NOMO-1 treated with DMSO at 0.1 percent for 48 hours (cell line): ENCODE measurements around the gene NOA1.
A peak's percentile ranks its signal among the peaks of the same experiment; 100 is the strongest.
"Not testable (repeated sequence)": the region's sequence is repeated elsewhere in the genome, so short reads cannot be mapped to it uniquely, and the experiment has no call there.

ENCODE experiments used
- DNase-seq: peaks from one replicate; lab custom pipeline; 2025; ENCODE audit not compliant: unreplicated experiment; lab: John Stamatoyannopoulos, UW

Gene NOA1

DNA sequence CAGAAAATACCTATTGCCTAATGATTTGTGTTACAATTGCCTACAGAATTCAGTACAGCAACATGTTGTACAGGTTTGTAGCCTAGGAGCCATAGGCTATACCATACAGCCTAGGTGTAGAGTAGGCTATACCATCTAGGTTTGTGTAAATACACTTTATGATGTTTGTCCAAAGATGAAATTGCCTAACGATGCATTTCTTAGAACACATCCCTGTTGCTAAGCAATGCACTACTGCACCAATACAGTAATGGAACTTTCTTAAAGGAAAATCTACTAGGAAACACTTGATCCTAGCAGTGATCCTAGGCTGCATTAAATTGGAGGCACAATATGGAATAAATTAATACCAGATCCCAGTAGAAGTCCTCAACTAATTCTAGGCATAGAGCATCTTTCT, 18.3 kb downstream of the NOA1 start:
- no peak for DNase-seq

GRCh38 chr4:56958111-56958517, 19.3 kb downstream of the NOA1 start:
- peak; percentile 98 for DNase-seq

DNA sequence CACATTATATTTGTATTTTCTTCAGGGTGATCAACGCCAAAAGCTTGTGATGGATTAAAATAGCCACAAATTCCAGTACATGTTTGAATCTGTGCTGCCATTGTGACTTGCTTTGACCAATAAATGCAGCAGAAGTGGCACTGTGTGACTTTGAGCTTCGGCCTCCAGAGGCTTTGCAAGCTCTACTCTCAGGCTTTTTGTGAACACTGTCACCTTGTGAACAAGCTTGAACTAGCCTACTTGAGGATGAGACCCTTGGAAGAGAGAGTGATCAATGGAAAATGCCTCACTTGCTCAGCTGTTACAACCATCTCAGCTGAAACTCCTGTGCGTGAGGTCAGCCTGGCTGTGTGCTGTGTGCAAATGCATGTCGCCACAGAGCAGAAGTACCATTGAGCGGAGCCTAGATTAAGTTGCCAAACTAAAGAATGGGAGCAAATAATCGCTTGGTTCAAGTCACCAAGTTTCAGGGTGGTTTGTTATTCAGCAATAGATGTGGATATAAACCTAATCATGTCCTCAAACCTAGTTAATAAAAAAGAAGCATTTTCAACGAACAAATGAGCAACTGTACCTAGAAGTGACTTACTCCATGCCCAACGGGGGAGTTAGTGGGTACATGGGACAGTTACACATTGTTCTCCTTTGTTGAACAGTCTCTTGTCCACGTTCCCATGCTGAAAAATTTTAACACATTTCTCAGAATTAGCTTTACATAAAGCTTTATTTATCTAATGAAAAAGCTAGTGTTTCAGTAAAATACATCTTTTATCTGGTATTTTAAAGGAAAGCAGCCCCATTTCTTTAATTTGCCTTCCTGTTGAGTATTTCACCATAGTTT, 23.5 kb downstream of the NOA1 start:
- no peak for DNase-seq

DNA sequence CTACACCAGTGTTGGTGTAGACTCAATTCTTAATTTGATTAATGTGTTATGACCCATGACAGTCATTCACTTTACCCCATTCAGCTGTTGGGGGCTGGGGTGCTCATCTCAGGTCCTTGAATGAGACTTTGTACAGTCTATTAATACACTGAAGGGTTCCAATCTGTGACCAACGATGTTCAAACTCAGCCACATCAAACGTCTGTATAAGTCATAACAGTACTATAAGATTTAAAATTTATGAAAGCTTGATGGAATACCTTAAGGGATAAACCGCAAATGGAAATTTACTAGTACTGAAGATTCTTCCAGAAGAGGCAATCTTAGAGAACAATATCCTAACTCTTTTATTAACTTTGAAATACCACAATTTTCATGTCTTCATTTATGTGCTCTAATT, 36.0 kb downstream of the NOA1 start:
- DNase-seq, result no peak

DNA sequence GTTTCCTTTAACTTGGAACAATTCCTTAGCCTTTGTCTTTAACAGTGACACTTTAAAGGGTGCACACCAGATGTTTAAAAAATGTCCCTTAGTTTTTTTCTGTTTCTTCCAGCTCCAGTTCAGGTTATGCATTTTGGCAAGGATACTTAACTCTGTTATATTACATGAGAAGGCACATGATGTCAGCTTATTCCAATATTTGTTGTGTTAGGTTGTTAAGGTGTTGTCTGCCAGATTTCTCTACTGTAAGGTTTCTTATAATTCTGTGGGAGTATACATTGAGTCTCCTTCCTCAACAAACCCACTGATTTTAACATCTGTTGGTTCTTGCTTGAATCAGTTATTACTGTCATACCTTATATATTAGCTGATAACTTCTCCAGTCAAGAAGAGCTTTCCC, 36.4 kb downstream of the NOA1 start:
- no peak for DNase-seq

- DNase-seq, result no peak
These were observed 37.0 kb downstream of the NOA1 start for GRCh38 chr4:56940403-56940802.

- DNase-seq, result not testable (repeated sequence)
These were observed 37.6 kb downstream of the NOA1 start for GRCh38 chr4:56939826-56940225.

DNA sequence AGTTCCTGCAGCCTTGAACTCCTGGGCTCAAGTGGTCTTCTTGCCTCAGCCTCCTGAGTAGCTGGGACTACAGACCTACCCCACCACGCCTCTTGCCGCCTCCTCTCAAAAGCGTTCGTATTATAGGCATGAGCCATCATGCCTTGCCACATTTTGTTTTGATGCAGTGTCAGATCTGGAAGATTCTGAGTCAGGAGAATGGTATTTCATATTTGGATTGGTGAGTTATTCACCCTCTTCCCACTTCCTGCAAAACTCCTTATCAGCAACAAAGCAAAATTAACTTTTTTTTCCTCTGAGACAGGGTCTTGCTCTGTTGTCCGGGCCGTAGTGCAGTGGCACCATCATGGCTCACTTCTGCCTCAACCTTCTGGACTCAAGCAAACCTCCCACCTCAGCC, 40.1 kb downstream of the NOA1 start:
- no peak for DNase-seq

GRCh38 chr4:56931924-56932323, 45.5 kb downstream of the NOA1 start:
- DNase-seq, result no peak

- no peak for DNase-seq
These were observed 46.8 kb downstream of the NOA1 start for GRCh38 chr4:56930638-56931037.

DNA sequence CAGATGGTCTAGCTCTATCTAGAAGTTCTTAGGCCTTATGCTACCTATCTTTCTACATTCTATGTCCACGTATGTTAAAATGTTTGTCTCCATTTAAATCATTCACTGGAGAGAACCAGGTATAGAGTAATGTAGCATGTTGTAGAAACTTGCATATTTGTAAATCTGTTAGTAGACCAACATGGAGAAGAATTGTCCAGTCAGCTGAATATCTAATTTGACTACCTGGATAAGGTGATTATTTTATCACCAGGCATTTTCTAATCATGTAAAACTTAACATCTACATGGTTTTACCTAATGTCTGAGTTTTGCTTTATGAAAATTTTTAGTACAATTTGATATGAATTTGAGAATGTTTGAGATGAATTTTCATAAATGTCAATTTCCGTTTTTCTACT, 50.2 kb downstream of the NOA1 start:
- DNase-seq, result no peak

- DNase-seq, result not testable (repeated sequence)
These were observed 62.4 kb downstream of the NOA1 start for GRCh38 chr4:56914977-56915376.

GRCh38 chr4:56914336-56914735, 63.1 kb downstream of the NOA1 start:
- DNase-seq, result no peak
